ENCODE data around the gene ALOX12B. TPM values are rescaled to one million over a fixed set of nuclear protein-coding genes. Genes with fewer than 3 reads are reported as not detected.
A peak's percentile ranks its signal among the peaks of the same experiment; 100 is the strongest.

Gene ALOX12B
- total RNA-seq, 1 donor from 2014 or later, result 0.08 TPM

- TF ChIP-seq, protein P1, sequence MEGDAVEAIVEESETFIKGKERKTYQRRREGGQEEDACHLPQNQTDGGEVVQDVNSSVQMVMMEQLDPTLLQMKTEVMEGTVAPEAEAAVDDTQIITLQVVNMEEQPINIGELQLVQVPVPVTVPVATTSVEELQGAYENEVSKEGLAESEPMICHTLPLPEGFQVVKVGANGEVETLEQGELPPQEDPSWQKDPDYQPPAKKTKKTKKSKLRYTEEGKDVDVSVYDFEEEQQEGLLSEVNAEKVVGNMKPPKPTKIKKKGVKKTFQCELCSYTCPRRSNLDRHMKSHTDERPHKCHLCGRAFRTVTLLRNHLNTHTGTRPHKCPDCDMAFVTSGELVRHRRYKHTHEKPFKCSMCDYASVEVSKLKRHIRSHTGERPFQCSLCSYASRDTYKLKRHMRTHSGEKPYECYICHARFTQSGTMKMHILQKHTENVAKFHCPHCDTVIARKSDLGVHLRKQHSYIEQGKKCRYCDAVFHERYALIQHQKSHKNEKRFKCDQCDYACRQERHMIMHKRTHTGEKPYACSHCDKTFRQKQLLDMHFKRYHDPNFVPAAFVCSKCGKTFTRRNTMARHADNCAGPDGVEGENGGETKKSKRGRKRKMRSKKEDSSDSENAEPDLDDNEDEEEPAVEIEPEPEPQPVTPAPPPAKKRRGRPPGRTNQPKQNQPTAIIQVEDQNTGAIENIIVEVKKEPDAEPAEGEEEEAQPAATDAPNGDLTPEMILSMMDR (IDR thresholded peaks at IDR 0.05; ENCODE audit: insufficient read depth, low read length, poor library complexity, severe bottlenecking), result no peak
- Histone ChIP-seq H3K27me3 (ENCODE audit: control insufficient read depth, insufficient read depth, low read length) (peaks cover 26% of the 10 kb centered on the region), H3K4me3 (ENCODE audit: low read depth, low read length) (no peak overlapping the region), H3K36me3 (ENCODE audit: control insufficient read depth, insufficient read depth, low read length) (no peaks in the 10 kb centered on the region)
- DNase-seq (ENCODE audit: low read depth), result no peak
Observed at GRCh38 chr17:8044819-8045810, 42.4 kb downstream of the ALOX12B start.

DNA sequence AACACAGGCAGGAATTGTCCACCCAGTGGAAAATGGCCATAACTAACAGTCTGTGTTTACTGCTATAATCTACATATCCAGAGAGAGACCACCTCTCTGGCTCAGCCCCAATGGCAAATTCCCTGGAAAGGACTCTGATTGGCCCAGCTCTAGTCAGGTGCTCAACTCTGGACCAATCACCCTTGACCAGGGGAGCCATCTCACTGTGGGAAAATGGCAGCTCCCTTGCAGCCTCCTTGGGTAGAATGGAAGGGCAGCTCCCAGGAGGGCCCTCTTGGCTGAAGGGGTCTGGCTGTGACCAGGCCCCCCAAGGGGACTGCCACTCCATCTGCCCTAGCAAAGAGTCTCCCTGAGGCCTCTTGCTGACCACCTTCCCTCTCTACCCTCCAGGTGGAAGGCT is 45.5 kb downstream of the ALOX12B start:
- peaks cover 32% of the 10 kb centered on the region for H3K27me3 ChIP-seq (ENCODE audit: control insufficient read depth, insufficient read depth, low read length)
- H3K4me3 ChIP-seq (ENCODE audit: low read depth, low read length), result no peak overlapping the region
- no peak for DNase-seq (ENCODE audit: low read depth)
- H3K36me3 ChIP-seq (ENCODE audit: control insufficient read depth, insufficient read depth, low read length), result no peaks in the 10 kb centered on the region
- TF ChIP-seq, protein P1 (IDR thresholded peaks at IDR 0.05; ENCODE audit: insufficient read depth, low read length, poor library complexity, severe bottlenecking), result no peak

- peaks cover 28% of the 10 kb centered on the region for H3K27me3 ChIP-seq (ENCODE audit: control insufficient read depth, insufficient read depth, low read length)
- no peaks in the 10 kb centered on the region for H3K36me3 ChIP-seq (ENCODE audit: control insufficient read depth, insufficient read depth, low read length)
- DNase-seq (ENCODE audit: low read depth), result no peak
- TF ChIP-seq, protein P1 (IDR thresholded peaks at IDR 0.05; ENCODE audit: insufficient read depth, low read length, poor library complexity, severe bottlenecking), result peak; percentile 54
- H3K4me3 ChIP-seq (ENCODE audit: low read depth, low read length), result no peak overlapping the region
Observed at GRCh38 chr17:8041249-8041928, 46.1 kb downstream of the ALOX12B start.

- DNase-seq (ENCODE audit: low read depth), result no peak
- Histone ChIP-seq H3K27me3 (ENCODE audit: control insufficient read depth, insufficient read depth, low read length) (peaks cover 21% of the 10 kb centered on the region), H3K36me3 (ENCODE audit: control insufficient read depth, insufficient read depth, low read length) (no peaks in the 10 kb centered on the region), H3K4me3 (ENCODE audit: low read depth, low read length) (no peak overlapping the region)
- TF ChIP-seq, protein P1 (IDR thresholded peaks at IDR 0.05; ENCODE audit: insufficient read depth, low read length, poor library complexity, severe bottlenecking), result no peak
Observed at GRCh38 chr17:8039611-8040168, 47.8 kb downstream of the ALOX12B start.

- TF ChIP-seq, protein P1 (IDR thresholded peaks at IDR 0.05; ENCODE audit: insufficient read depth, low read length, poor library complexity, severe bottlenecking), result no peak
- H3K27me3 ChIP-seq (ENCODE audit: control insufficient read depth, insufficient read depth, low read length), result peaks cover 21% of the 10 kb centered on the region
- no peak for DNase-seq (ENCODE audit: low read depth)
- no peaks in the 10 kb centered on the region for H3K36me3 ChIP-seq (ENCODE audit: control insufficient read depth, insufficient read depth, low read length)
- H3K4me3 ChIP-seq (ENCODE audit: low read depth, low read length), result no peak within 1 kb of the TSS
Observed at GRCh38 chr17:8038954-8039610, 48.4 kb downstream of the ALOX12B start, which contains the start of gene ALOX15B. Gene ALOX15B, plus strand, starts transcription at chr17:8039059. Its CDS starts 97 bp downstream, at chr17:8039156.
